Lung (tissue), 12 donors: Measurements from ENCODE around the gene HS6ST1. TPM values are rescaled to one million over a fixed set of nuclear protein-coding genes. Genes with fewer than 3 reads are reported as not detected.

Experiments used
- ATAC-seq: fragments of 200-7000 bp; cut with Tn5 transposase; one replicate; pipeline ENCODE4 v1.9.1; 2020; ENCODE audit warnings: moderate number of reproducible peaks; ENCODE audit not compliant: insufficient read depth, low FRiP score
- DNase-seq, 3 donors: peaks; one replicate each; pipeline ENCODE4 v3.0.0-alpha.2; 2013 to 2017
- H3K27ac ChIP-seq, 2 donors: one replicate each; pipeline ENCODE4 v1.5.1; 2013; ENCODE audit warnings: mild to moderate bottlenecking in 2 of 2, moderate library complexity in 2 of 2, control low read depth in 1 of 2, inconsistent platforms in 1 of 2, low read depth in 1 of 2, low read length in 1 of 2
- H3K27me3 ChIP-seq, 3 donors: one replicate each; pipeline ENCODE4 v1.5.1; 2013; ENCODE audit warnings: low read length in 2 of 3; ENCODE audit not compliant: control insufficient read depth in 3 of 3, insufficient read depth in 3 of 3
- H3K36me3 ChIP-seq, 4 donors: one replicate each; pipeline ENCODE4 v1.5.1; 2013; ENCODE audit warnings: low read length in 4 of 4, mild to moderate bottlenecking in 1 of 4, moderate library complexity in 1 of 4; ENCODE audit not compliant: control insufficient read depth in 4 of 4, insufficient read depth in 4 of 4
- H3K4me1 ChIP-seq, 5 donors: one replicate each; pipeline ENCODE4 v1.5.1; 2013; ENCODE audit warnings: low read length in 5 of 5, mild to moderate bottlenecking in 2 of 5, moderate library complexity in 1 of 5; ENCODE audit not compliant: control insufficient read depth in 5 of 5, insufficient read depth in 5 of 5
- H3K4me3 ChIP-seq: one replicate; pipeline ENCODE4 v1.5.1; 2013; ENCODE audit warnings: mild to moderate bottlenecking, control low read depth, moderate library complexity
- H3K9ac ChIP-seq, 2 donors: one replicate each; pipeline ENCODE4 v1.5.1; 2013; ENCODE audit warnings: low read length in 2 of 2, control low read depth in 1 of 2; ENCODE audit not compliant: insufficient read depth in 1 of 2
- H3K9me3 ChIP-seq, 4 donors: one replicate each; pipeline ENCODE4 v1.5.1; 2013; ENCODE audit warnings: low read length in 3 of 4, mild to moderate bottlenecking in 1 of 4, moderate library complexity in 1 of 4; ENCODE audit not compliant: control insufficient read depth in 4 of 4, insufficient read depth in 3 of 4
- CTCF ChIP-seq: IDR thresholded peaks from 2 replicates; pipeline ENCODE4 v1.5.1; 2012; ENCODE audit warnings: mild to moderate bottlenecking; ENCODE audit errors: control extremely low read depth, extremely low read depth
- WGBS, 2 donors: extraction: QIAGEN DNeasy Blood & Tissue Kit; methylation state at CpG; one replicate each; pipeline ENCODE4 v1.1.7; 2013; 5-methylcytosine and 5-hydroxymethylcytosine counted together
- polyA plus RNA-seq, 2 donors: library from polyadenylated mRNA; stranded (reverse); fragments of 200-250 nt; gene quantifications; one replicate each; pipeline ENCODE4 v1.2.1, GENCODE V29; 2013
- total RNA-seq, 2 donors: library from RNA; depleted of rRNA in 1 of 2; stranded (reverse); fragments of >200 nt in 1 of 2; gene quantifications; one replicate each; pipeline ENCODE4 v1.2.1, GENCODE V29; 2014 to 2021
- donor health status: control.
- donor health status: control.
- donor health status: Bipolar disorder and iron deficiency.
- donor health status: healthy.
- donor health status: DM: yes; HTN: yes; CAD: no.

HS6ST1 gene
- total and polyA plus RNA-seq, 4 donors = 15.1 to 37.7 (median 29.1) TPM

GRCh38 chr2:128303911-128304310 is 14.8 kb downstream of the HS6ST1 start:
- 93 to 97% methylated on average over 8 of the region's 8 CpGs for WGBS, 2 donors
- peak overlapping the region in 1 of 2 donors; percentile 22 for H3K27ac ChIP-seq

GRCh38 chr2:128303095-128303791 is 15.4 kb downstream of the HS6ST1 start:
- Histone ChIP-seq H3K27me3 (no peaks in the 10 kb centered on the region), H3K9me3 (no peaks in the 10 kb centered on the region), H3K36me3 (peaks cover 0 to 3% (median 1%) of the 10 kb centered on the region in 4 donors), H3K4me1 (peaks cover 8 to 50% (median 34%) of the 10 kb centered on the region in 5 donors), H3K9ac (no peak overlapping the region), H3K4me3 (no peak overlapping the region), H3K27ac (no peak overlapping the region)
- TF ChIP-seq CTCF = no peak
- DNase-seq (no peak), ATAC-seq (no peak)
- WGBS, 2 donors = 84 to 89% methylated on average over 9 of the region's 9 CpGs

More at GRCh38 chr2:128303911-128304310, 14.8 kb downstream of the HS6ST1 start:
- Histone ChIP-seq H3K9ac (no peak overlapping the region), H3K36me3 (peaks cover 0 to 3% (median 1%) of the 10 kb centered on the region in 4 donors), H3K4me1 (peaks cover 8 to 55% (median 40%) of the 10 kb centered on the region in 5 donors), H3K9me3 (no peaks in the 10 kb centered on the region), H3K27me3 (no peaks in the 10 kb centered on the region), H3K4me3 (no peak overlapping the region)
- ATAC-seq (no peak), DNase-seq (no peak)
- TF ChIP-seq CTCF = no peak

- H3K27ac ChIP-seq = no peak overlapping the region
- WGBS, 2 donors = 81 to 82% methylated on average over 8 of the region's 8 CpGs
- H3K36me3 ChIP-seq = peaks cover 0 to 3% (median 1%) of the 10 kb centered on the region in 4 donors
- ATAC-seq (no peak), DNase-seq (no peak)
- H3K4me3 ChIP-seq = no peak overlapping the region
- H3K9me3 ChIP-seq = no peaks in the 10 kb centered on the region
- no peaks in the 10 kb centered on the region for H3K27me3 ChIP-seq
- no peak for TF ChIP-seq CTCF
- H3K9ac ChIP-seq = no peak overlapping the region
- peaks cover 8 to 47% (median 31%) of the 10 kb centered on the region in 5 donors for H3K4me1 ChIP-seq
These were observed 16.0 kb downstream of the HS6ST1 start for GRCh38 chr2:128302744-128303067.
